HEK293 (cell line): ENCODE results near the gene RGR.

Source experiments
- CTCF ChIA-PET: fragments of 350-600 bp; formaldehyde crosslinking; extraction: SDS; loops from one replicate; lab custom pipeline; 2021; ENCODE audit warnings: antibody characterized with exemption; lab: Yijun Ruan, JAX
- POLR2A ChIA-PET: fragments of 300-600 bp; formaldehyde crosslinking; extraction: SDS; loops from one replicate; lab custom pipeline; 2020; ENCODE audit warnings: antibody characterized with exemption, inconsistent platforms; lab: Yijun Ruan, JAX
- H3K27ac ChIP-seq: fragments of 200-500 bp; sonication (Bioruptor generic); 2 replicates; pipeline ENCODE4 v1.5.1; 2014; ENCODE audit warnings: low read depth, low read length, control low read depth, inconsistent platforms; ENCODE audit errors: extremely low read depth
- H3K36me3 ChIP-seq, 2 experiments: fragments of 200-500 bp in 1 of 2; sonication (Bioruptor generic) in 1 of 2; 1 replicate in 1 of 2; 2 replicates in 1 of 2; pipeline ENCODE4 v1.5.1; 2014 to 2017; ENCODE audit warnings: inconsistent platforms in 2 of 2, low read length in 2 of 2; ENCODE audit not compliant: control insufficient read depth in 2 of 2, insufficient read depth in 1 of 2
- H3K4me1 ChIP-seq: fragments of 200-500 bp; sonication (Bioruptor generic); 2 replicates; pipeline ENCODE4 v1.5.1; 2014; ENCODE audit warnings: mild to moderate bottlenecking, low read length, inconsistent platforms; ENCODE audit not compliant: control insufficient read depth, insufficient read depth
- H3K4me3 ChIP-seq: 2 replicates; pipeline ENCODE4 v1.5.1; 2011; ENCODE audit warnings: low read depth, mild to moderate bottlenecking, control low read depth, low read length, moderate library complexity
- H3K9me3 ChIP-seq: fragments of 200-500 bp; sonication (Bioruptor generic); 2 replicates; pipeline ENCODE4 v1.5.1; 2014; ENCODE audit warnings: low read depth, low read length, inconsistent platforms; ENCODE audit not compliant: control insufficient read depth, insufficient read depth
- PRDM1 ChIP-seq: fragments of 450-650 bp; formaldehyde crosslinking; IDR thresholded peaks from 2 replicates; pipeline ENCODE4; 2016; ENCODE audit warnings: missing biosample characterization, missing genetic modification characterization
- ZBTB17 ChIP-seq: fragments of 450-650 bp; formaldehyde crosslinking; IDR thresholded peaks from 2 replicates; pipeline ENCODE4 v1.5.1; 2016; ENCODE audit warnings: missing biosample characterization, missing genetic modification characterization
- ZBTB20 ChIP-seq: fragments of 450-650 bp; formaldehyde crosslinking; IDR thresholded peaks from 2 replicates; pipeline ENCODE4 v1.5.1; 2016; ENCODE audit warnings: missing biosample characterization, missing genetic modification characterization
- ZFP69B ChIP-seq: fragments of 450-650 bp; formaldehyde crosslinking; IDR thresholded peaks from 2 replicates; pipeline ENCODE4 v1.5.1; 2016; ENCODE audit warnings: missing biosample characterization, missing genetic modification characterization
- ZNF223 ChIP-seq: fragments of 450-650 bp; formaldehyde crosslinking; IDR thresholded peaks from 2 replicates; pipeline ENCODE4 v1.5.1; 2016; ENCODE audit warnings: missing biosample characterization, missing genetic modification characterization
- ZNF341 ChIP-seq: fragments of 450-650 bp; formaldehyde crosslinking; IDR thresholded peaks from 2 replicates; pipeline ENCODE4; 2016; ENCODE audit warnings: low read depth, missing biosample characterization, missing genetic modification characterization
- ZNF558 ChIP-seq: fragments of 450-650 bp; formaldehyde crosslinking; IDR thresholded peaks from 2 replicates; pipeline ENCODE4 v1.5.1; 2016; ENCODE audit warnings: missing biosample characterization, missing genetic modification characterization
- ZNF561 ChIP-seq: fragments of 450-650 bp; IDR thresholded peaks from 2 replicates; pipeline ENCODE4 v1.5.1; 2018; ENCODE audit warnings: missing biosample characterization, missing genetic modification characterization, borderline replicate concordance
- ZNF660 ChIP-seq: fragments of 450-650 bp; IDR thresholded peaks from 2 replicates; pipeline ENCODE4 v1.5.1; 2018; ENCODE audit warnings: missing biosample characterization, mild to moderate bottlenecking, missing genetic modification characterization
- TF ChIP-seq, protein P1 (sequence below): fragments of 450-650 bp; formaldehyde crosslinking; IDR thresholded peaks from 2 replicates; pipeline ENCODE4 v1.5.1; 2016; ENCODE audit warnings: missing biosample characterization, missing genetic modification characterization
- TF ChIP-seq, protein P2 (sequence below): fragments of 450-650 bp; formaldehyde crosslinking; IDR thresholded peaks from 2 replicates; pipeline ENCODE4 v1.5.1; 2017; ENCODE audit warnings: missing biosample characterization, missing genetic modification characterization
- TF ChIP-seq, protein P3 (sequence below): fragments of 450-650 bp; formaldehyde crosslinking; IDR thresholded peaks from 2 replicates; pipeline ENCODE4 v1.5.1; 2016; ENCODE audit warnings: missing biosample characterization, missing genetic modification characterization

The RGR gene

DNA sequence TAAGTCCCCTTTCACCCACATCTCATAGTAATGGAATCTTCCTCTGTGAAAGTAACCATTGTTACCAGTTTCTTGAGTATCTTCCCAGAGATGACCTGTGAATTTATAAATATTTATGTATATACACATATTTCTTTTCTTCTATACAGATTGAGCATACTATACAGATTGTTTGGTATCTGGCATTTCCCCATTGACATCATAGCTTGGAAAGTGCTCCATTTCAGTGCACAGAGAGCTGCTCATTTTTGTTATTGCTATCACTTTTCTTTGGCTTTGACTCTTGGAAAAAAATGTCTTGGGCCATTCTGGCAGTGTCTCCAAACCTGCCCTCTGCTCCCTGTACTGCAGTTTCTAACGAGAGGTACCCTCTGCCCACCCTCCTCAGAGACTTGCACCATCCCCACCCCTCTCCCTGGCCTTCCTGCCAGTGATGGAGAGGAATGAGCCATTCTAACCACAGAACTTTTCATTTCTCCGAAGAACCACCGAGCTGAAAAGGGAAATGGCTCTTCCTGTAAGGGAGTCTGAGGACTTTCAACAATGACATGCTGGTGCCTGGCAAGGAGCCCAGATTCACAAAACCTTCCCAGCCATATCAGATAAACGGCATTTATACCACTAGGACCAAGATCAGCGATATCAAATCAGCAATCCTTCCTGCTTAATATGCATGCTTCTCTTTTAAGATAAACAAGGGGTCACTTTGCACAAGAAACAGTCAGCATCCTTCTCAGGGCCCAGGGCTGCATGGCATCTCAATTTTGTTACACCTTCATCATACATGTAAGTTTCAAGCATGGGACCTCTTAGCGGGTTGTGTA is 63.8 kb downstream of the RGR start:
- ChIA-PET CTCF (interaction anchor here (0.6 to 2.3 kb wide), 3 partner anchors 10 to 41 kb away, joined by 3 to 8 read pairs (median 3); no protein-coding TSS in a partner anchor), POLR2A (no interaction called here)
- TF ChIP-seq PRDM1 (tag by site-specific recombination) (peak; percentile 65), ZNF341 (tag by site-specific recombination) (0 out of 2 replicates have a peak, but pooled peaks have one; percentile 27), ZBTB20 (tag by site-specific recombination) (peak; percentile 68), ZNF223 (tag by site-specific recombination) (no peak), ZNF660 (peak; percentile 51; the same call in 1 of the 2 replicates), ZNF561 (tag by site-specific recombination) (no peak), ZBTB17 (tag by site-specific recombination) (peak; percentile 51), ZNF558 (no peak), ZFP69B (tag by site-specific recombination) (peak; percentile 70; the same call in 1 of the 2 replicates)
- TF ChIP-seq, protein P1, sequence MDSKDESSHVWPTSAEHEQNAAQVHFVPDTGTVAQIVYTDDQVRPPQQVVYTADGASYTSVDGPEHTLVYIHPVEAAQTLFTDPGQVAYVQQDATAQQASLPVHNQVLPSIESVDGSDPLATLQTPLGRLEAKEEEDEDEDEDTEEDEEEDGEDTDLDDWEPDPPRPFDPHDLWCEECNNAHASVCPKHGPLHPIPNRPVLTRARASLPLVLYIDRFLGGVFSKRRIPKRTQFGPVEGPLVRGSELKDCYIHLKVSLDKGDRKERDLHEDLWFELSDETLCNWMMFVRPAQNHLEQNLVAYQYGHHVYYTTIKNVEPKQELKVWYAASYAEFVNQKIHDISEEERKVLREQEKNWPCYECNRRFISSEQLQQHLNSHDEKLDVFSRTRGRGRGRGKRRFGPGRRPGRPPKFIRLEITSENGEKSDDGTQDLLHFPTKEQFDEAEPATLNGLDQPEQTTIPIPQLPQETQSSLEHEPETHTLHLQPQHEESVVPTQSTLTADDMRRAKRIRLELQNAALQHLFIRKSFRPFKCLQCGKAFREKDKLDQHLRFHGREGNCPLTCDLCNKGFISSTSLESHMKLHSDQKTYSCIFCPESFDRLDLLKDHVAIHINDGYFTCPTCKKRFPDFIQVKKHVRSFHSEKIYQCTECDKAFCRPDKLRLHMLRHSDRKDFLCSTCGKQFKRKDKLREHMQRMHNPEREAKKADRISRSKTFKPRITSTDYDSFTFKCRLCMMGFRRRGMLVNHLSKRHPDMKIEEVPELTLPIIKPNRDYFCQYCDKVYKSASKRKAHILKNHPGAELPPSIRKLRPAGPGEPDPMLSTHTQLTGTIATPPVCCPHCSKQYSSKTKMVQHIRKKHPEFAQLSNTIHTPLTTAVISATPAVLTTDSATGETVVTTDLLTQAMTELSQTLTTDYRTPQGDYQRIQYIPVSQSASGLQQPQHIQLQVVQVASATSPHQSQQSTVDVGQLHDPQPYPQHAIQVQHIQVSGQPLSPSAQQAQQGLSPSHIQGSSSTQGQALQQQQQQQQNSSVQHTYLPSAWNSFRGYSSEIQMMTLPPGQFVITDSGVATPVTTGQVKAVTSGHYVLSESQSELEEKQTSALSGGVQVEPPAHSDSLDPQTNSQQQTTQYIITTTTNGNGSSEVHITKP = peak; percentile 77
- TF ChIP-seq, protein P2, sequence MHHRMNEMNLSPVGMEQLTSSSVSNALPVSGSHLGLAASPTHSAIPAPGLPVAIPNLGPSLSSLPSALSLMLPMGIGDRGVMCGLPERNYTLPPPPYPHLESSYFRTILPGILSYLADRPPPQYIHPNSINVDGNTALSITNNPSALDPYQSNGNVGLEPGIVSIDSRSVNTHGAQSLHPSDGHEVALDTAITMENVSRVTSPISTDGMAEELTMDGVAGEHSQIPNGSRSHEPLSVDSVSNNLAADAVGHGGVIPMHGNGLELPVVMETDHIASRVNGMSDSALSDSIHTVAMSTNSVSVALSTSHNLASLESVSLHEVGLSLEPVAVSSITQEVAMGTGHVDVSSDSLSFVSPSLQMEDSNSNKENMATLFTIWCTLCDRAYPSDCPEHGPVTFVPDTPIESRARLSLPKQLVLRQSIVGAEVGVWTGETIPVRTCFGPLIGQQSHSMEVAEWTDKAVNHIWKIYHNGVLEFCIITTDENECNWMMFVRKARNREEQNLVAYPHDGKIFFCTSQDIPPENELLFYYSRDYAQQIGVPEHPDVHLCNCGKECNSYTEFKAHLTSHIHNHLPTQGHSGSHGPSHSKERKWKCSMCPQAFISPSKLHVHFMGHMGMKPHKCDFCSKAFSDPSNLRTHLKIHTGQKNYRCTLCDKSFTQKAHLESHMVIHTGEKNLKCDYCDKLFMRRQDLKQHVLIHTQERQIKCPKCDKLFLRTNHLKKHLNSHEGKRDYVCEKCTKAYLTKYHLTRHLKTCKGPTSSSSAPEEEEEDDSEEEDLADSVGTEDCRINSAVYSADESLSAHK = peak; percentile 72
- TF ChIP-seq, protein P3, sequence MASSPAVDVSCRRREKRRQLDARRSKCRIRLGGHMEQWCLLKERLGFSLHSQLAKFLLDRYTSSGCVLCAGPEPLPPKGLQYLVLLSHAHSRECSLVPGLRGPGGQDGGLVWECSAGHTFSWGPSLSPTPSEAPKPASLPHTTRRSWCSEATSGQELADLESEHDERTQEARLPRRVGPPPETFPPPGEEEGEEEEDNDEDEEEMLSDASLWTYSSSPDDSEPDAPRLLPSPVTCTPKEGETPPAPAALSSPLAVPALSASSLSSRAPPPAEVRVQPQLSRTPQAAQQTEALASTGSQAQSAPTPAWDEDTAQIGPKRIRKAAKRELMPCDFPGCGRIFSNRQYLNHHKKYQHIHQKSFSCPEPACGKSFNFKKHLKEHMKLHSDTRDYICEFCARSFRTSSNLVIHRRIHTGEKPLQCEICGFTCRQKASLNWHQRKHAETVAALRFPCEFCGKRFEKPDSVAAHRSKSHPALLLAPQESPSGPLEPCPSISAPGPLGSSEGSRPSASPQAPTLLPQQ (tag by site-specific recombination) = peak; percentile 85
- no peaks in the 10 kb centered on the region for H3K9me3 ChIP-seq
- H3K4me1 ChIP-seq = peaks cover 4% of the 10 kb centered on the region
- H3K4me3 ChIP-seq = no peak overlapping the region
- no peak overlapping the region for H3K27ac ChIP-seq
- H3K36me3 ChIP-seq = no peaks in the 10 kb centered on the region
